HG02870 (cell line): Measurements from ENCODE around the gene WWOX.

Experiments
- ATAC-seq: cut with Tn5 transposase; IDR thresholded peaks from one replicate; pipeline ENCODE4 v1.9.1; 2021; ENCODE audit warnings: mild to moderate bottlenecking, moderate library complexity; ENCODE audit not compliant: unreplicated experiment

Gene WWOX

DNA sequence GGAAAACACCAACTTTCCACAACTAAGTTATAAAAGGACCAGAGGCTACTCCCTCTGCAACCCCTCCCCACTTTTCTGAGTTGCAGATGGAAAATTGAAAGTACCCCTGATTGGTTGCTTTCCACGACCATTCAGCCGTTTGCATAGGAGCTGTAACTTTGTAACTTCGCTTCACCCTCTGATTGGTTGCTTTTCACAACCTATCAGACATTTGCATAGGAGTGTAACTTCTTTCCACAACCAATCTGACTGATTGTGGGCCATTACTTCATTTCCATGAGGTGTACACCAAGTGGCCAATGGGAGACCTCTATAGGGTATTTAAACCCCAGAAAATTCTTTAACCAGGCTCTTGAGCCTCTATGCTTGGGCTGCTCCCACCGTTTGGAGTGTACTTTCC, 644.1 kb downstream of the WWOX start:
- ATAC-seq, result no peak

- ATAC-seq, result no peak
Measured at GRCh38 chr16:78744099-78744498, 644.6 kb downstream of the WWOX start.

DNA sequence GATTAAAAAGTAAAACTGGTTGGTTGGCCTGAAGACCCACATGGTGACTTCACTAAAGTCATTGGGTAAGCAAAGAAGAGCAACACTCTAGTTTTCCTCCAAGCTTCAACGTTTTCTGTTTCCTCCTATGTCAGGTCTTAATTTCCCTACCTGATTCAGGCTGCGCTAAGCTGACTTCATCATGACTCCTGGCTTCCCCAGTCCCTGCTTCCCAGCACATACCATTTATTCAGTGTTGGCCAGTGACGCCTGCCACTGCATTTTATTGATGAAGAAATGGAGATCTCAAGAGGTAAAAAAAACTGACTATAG, 645.3 kb downstream of the WWOX start:
- ATAC-seq, result no peak

GRCh38 chr16:78745108-78746019, 645.9 kb downstream of the WWOX start:
- ATAC-seq, result no peak

- ATAC-seq, result no peak
Measured at GRCh38 chr16:78746718-78747117, 647.3 kb downstream of the WWOX start.

DNA sequence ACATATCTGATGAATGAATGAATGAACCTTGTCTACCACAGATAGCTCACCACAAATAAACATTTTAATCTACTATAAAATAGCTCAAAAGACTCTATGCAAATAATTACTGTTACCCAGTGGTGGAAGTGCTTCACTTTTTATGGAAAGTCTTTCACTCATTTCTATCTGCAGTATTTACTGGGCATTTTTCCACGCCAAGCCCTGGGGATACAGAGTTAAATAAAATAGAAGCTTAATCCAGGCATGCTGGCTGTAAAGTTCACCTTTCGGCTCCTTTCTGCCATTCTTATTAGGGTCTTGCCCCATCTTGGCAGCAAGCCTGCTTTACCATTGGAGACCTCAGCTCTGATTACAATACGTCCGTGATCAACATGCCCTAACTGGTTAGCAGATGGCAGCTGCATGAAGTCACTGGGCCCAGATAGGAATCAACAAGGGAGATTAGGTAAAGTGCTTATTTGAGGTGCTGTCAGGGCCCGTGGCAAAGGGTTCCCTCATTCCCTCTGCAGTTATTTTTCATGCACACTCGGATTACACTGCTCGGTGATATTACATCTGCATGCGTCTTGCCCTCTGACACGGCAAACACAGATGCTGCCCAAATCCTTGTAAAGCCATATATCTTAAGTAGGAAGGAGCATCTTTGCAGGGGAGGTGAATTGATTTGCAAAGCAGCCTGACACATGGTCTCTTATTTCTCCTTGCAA, 648.9 kb downstream of the WWOX start:
- no peak for ATAC-seq

GRCh38 chr16:78749745-78750268, 650.4 kb downstream of the WWOX start:
- no peak for ATAC-seq

DNA sequence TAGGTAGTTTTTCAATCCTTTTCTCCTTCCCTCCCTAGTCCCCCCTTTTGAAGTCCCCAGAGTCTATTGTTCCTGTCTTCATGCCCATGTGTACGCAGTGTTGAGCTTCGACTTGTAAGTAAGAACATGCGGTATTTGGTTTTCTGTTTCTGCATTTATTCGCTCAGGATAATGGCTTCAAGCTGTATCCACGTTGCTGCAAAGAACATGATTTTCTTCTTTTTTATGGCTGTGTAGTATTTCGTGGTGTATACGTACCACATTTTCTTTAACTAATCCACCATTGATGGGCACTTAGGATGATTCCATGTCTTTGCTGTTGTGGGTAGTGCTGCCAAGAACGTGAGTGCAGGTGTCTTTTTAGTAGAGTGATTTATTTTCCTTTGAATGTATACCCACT, 651.2 kb downstream of the WWOX start:
- ATAC-seq, result no peak

- no peak for ATAC-seq
Measured at GRCh38 chr16:78751601-78752000, 652.1 kb downstream of the WWOX start.

- no peak for ATAC-seq
Measured at GRCh38 chr16:78754713-78755112, 655.3 kb downstream of the WWOX start.

DNA sequence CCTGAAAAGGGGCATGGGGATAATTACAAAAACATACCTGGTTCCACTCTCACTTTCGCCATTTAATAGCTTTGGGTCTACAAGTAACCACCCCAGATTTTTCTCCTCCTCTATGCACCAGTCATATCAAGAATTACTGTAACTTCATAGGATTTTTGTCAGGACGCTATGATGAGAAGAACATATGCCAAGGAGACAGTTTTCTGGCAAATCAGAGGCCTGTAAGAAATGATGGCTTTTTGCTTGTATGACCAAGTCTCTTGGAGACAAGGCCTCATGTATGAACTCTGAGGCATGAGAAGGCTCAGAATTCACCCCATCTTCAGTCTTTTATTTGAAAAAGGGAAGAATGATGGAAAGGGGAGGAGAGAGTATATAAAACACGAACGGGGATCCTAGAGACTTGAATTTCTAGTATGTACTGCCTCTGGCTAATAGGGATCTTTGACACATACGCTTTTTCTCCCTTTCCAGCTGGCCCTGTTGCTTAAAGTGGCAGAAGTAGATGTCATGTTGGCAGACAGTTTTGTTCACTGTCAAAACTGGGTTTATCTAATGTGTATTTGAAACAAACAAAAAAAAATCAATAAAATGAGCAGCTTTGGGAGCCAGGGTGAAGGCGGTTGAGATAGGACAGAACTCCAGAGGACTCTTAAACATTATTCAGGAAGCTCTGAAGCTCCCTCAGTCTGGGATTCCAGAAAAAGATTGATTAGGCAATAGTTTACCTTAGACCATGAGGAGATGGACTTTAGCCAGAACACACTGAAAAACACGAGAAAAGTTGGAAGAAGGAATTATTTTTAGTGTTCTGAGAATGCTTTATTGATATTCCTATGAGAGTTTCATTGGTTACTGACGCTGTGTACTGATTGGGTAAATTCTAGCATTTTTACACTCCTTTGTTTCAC, 656.6 kb downstream of the WWOX start:
- ATAC-seq, result no peak

GRCh38 chr16:78759596-78759995, 660.1 kb downstream of the WWOX start:
- no peak for ATAC-seq

DNA sequence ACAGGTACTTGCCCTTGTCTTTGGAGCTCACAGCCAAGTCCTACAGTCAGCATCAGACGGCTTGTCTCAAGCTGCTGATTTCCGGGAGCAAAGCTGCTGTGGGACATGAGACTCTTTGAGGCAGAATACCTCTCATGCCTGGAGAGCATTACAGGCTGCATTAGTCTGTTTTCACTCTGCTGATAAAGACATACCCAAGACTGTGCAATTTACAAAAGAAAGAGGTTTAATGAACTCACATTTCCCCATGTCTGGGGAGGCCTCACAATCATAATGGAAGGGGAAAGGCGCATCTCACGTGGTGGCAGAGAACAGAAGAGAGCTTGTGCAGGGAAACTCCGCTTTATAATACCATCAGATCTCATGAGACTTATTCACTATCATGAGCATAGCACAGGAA, 661.2 kb downstream of the WWOX start:
- no peak for ATAC-seq

DNA sequence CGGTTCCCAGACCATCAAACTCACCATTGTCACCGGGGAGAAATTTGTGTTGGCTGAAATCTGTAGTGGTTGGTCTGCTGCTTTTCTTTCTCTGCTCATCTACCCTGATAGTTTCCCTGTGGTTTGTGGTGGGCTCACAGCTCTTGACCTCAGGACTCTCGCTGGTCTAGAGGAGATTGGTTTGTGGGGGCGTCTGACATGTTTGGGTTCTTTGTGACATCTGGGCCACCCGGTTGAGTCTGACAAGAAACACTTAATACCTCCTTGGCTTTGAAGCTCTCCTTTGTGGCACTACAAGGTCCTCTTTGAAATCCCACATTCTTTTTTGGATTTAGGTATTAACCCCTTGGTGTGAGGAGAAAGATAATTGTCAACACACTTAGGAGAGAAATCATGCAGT, 662.0 kb downstream of the WWOX start:
- peak; percentile 93 for ATAC-seq

DNA sequence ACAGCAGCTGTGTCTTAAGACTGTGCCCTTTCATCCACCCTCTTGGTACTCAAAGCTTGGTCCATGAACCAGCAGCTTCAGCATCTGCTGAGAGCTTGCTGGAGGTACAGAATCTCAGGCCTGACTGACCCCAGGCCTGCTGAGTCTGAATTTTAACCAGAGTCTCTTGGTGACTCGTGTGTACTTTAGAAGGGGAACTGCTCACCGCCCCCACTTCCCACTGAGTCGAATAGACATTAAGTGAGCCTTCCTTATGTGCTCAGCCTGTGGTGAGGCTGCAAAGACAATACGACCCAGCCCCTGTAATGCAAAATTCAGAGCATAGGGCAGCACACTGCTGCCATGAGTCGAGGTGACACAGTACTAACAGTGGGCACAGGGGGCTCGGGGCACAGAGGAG, 662.8 kb downstream of the WWOX start:
- ATAC-seq, result peak; percentile 50

- no peak for ATAC-seq
Measured at GRCh38 chr16:78763821-78764440, 664.5 kb downstream of the WWOX start.

DNA sequence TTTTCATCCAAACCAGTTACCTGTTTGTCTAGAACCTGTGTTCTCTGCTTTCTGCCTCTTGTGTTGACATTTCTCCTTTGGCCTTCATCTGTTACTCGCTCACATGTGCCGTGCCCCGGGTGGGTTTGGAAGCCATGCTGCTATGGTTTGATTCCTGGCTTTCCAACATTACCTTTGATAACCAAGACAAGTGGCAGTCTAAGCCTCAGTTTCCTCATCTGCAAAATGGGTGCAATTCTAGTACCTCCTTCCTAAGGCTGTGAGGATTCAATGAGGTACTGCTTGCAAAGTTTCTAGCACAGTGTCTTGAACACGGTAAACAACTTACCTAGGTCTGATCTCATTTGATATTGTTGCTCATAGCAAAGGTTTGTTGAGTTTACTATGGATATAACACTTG, 665.0 kb downstream of the WWOX start:
- ATAC-seq, result no peak

DNA sequence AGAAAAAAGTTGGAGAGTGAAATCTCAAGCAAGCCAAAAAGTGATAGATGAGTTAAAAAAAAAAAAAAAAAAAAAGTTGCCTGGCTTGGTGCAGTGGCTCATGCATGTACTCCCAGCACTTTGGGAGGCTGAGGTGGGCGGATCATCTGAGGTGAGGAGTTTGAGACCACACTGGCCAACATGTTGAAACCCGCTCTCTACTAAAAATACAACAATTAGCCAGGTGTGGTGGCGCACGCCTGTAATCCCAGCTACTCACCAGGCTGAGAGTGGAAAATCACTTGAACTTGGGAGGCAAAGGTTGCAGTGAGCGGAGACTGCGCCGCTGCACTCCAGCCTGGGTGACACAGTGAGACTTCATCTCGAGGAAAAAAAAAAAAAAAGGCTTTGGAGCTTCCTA, 668.8 kb downstream of the WWOX start:
- ATAC-seq, result no peak

DNA sequence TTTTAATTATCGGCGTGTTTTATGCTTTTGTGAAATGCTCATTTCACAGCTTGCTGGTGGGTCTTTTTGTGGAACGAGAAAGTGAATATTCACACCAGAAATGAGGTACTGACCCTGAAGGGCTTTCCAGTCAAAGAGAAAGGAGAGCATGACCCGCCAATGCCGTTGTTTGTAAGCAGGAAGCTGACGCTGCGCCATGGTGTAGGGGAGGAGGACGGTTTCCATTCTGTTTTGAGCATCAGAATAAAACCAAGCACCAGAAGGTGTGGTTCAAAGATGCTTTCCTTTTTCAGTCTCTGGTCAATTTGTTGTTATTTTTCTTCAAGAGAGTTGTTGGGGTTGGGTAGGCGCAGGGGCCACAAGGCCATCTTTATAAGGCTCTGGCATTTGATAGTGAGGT, 669.3 kb downstream of the WWOX start:
- ATAC-seq, result no peak

- no peak for ATAC-seq
Measured at GRCh38 chr16:78770353-78771091, 671.1 kb downstream of the WWOX start.
